Stimulated activated CD4-positive, alpha-beta T cell treated with anti-CD3 and anti-CD28 coated beads, Interleukin-1b, Interleukin-23, amount 100 ng/mL, for 1 hour (primary cell): ENCODE results near the gene RTF2.
"Not testable (repeated sequence)": the region's sequence is repeated elsewhere in the genome, so short reads cannot be mapped to it uniquely, and the experiment has no call there.

Experiments
- DNase-seq, 2 donors: peaks; one replicate each; pipeline ENCODE4 v3.0.0-alpha.2; 2020; ENCODE audit warnings: low read depth in 2 of 2

Gene RTF2

GRCh38 chr20:56488566-56488965 is 20.1 kb downstream of the RTF2 start:
- DNase-seq, result no peak

- no peak for DNase-seq
Observed at GRCh38 chr20:56501116-56501515, 32.7 kb downstream of the RTF2 start.

GRCh38 chr20:56503916-56504315 is 35.5 kb downstream of the RTF2 start:
- no peak for DNase-seq

- no peak for DNase-seq
Observed at GRCh38 chr20:56504373-56505005, 36.1 kb downstream of the RTF2 start.

- DNase-seq, result no peak
Observed at GRCh38 chr20:56506103-56506502, 37.7 kb downstream of the RTF2 start.

- DNase-seq, result no peak
Observed at GRCh38 chr20:56511926-56512325, 43.5 kb downstream of the RTF2 start.

GRCh38 chr20:56513161-56514150 is 45.0 kb downstream of the RTF2 start:
- no peak for DNase-seq

GRCh38 chr20:56516631-56517030 is 48.2 kb downstream of the RTF2 start:
- no peak for DNase-seq

- DNase-seq, result no peak
Observed at GRCh38 chr20:56517211-56517610, 48.8 kb downstream of the RTF2 start.

- no peak for DNase-seq
Observed at GRCh38 chr20:56517641-56518040, 49.2 kb downstream of the RTF2 start.

GRCh38 chr20:56518126-56518525 is 49.7 kb downstream of the RTF2 start:
- DNase-seq, result no peak

GRCh38 chr20:56518721-56519398 is 50.4 kb downstream of the RTF2 start:
- DNase-seq, result no peak

GRCh38 chr20:56519551-56519950 is 51.1 kb downstream of the RTF2 start:
- no peak for DNase-seq

- no peak for DNase-seq
Observed at GRCh38 chr20:56520180-56520579, 51.8 kb downstream of the RTF2 start.

- not testable (repeated sequence) for DNase-seq
Observed at GRCh38 chr20:56520746-56521354, 52.4 kb downstream of the RTF2 start.

- no peak for DNase-seq
Observed at GRCh38 chr20:56522311-56522710, 53.9 kb downstream of the RTF2 start.

- not testable (repeated sequence) for DNase-seq
Observed at GRCh38 chr20:56524444-56524843, 56.0 kb downstream of the RTF2 start, which contains the start of gene FAM209A. TSS of gene FAM209A (plus strand) at chr20:56524744. CDS start at chr20:56524809, 65 bp downstream.

- no peak for DNase-seq
Observed at GRCh38 chr20:56527521-56527920, 59.1 kb downstream of the RTF2 start.

- not testable (repeated sequence) for DNase-seq
Observed at GRCh38 chr20:56532946-56533345, 64.5 kb downstream of the RTF2 start, which contains the start of gene FAM209B. TSS of gene FAM209B (plus strand) at chr20:56533246. CDS start at chr20:56533342, 96 bp downstream.

- DNase-seq, result no peak
Observed at GRCh38 chr20:56537997-56538396, 69.6 kb downstream of the RTF2 start.

GRCh38 chr20:56540415-56540814 is 72.0 kb downstream of the RTF2 start:
- no peak for DNase-seq
